ENCODE data around the gene PFKFB3. TPM values are rescaled to one million over a fixed set of nuclear protein-coding genes. Genes with fewer than 3 reads are reported as not detected.

The PFKFB3 gene
- total and polyA plus RNA-seq, 2 of the 13 experiments (the other 11 are each of a cell fraction or from before 2014, with no cell fraction given): 1.2 to 13.3 TPM

- TF ChIP-seq ZNF281 (CRISPR knock-in tag; IDR thresholded peaks at IDR 0.05; ENCODE audit: borderline replicate concordance) (no peak), KLF9 (CRISPR knock-in tag; IDR thresholded peaks at IDR 0.05; ENCODE audit: low read depth) (no peak), SAP130 (CRISPR knock-in tag; IDR thresholded peaks at IDR 0.05; ENCODE audit: low read depth) (peak; percentile 76), ZSCAN21 (CRISPR knock-in tag; IDR thresholded peaks at IDR 0.05; ENCODE audit: borderline replicate concordance) (no peak), ZNF563 (CRISPR knock-in tag; IDR thresholded peaks at IDR 0.05) (no peak), AHDC1 (CRISPR knock-in tag; IDR thresholded peaks at IDR 0.05; ENCODE audit: borderline replicate concordance) (peak; percentile 32; the same call in 1 of the 2 replicates), NCOA1 (CRISPR knock-in tag; IDR thresholded peaks at IDR 0.05) (no peak), HDAC2 (CRISPR knock-in tag; IDR thresholded peaks at IDR 0.05) (peak; percentile 37), ZNF558 (CRISPR knock-in tag; IDR thresholded peaks at IDR 0.05; ENCODE audit: borderline replicate concordance) (no peak), TEF (CRISPR knock-in tag; IDR thresholded peaks at IDR 0.05) (no peak)
- TF ChIP-seq, protein P1, sequence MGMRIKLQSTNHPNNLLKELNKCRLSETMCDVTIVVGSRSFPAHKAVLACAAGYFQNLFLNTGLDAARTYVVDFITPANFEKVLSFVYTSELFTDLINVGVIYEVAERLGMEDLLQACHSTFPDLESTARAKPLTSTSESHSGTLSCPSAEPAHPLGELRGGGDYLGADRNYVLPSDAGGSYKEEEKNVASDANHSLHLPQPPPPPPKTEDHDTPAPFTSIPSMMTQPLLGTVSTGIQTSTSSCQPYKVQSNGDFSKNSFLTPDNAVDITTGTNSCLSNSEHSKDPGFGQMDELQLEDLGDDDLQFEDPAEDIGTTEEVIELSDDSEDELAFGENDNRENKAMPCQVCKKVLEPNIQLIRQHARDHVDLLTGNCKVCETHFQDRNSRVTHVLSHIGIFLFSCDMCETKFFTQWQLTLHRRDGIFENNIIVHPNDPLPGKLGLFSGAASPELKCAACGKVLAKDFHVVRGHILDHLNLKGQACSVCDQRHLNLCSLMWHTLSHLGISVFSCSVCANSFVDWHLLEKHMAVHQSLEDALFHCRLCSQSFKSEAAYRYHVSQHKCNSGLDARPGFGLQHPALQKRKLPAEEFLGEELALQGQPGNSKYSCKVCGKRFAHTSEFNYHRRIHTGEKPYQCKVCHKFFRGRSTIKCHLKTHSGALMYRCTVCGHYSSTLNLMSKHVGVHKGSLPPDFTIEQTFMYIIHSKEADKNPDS (CRISPR knock-in tag; IDR thresholded peaks at IDR 0.05): no peak
- TF ChIP-seq, protein P2, sequence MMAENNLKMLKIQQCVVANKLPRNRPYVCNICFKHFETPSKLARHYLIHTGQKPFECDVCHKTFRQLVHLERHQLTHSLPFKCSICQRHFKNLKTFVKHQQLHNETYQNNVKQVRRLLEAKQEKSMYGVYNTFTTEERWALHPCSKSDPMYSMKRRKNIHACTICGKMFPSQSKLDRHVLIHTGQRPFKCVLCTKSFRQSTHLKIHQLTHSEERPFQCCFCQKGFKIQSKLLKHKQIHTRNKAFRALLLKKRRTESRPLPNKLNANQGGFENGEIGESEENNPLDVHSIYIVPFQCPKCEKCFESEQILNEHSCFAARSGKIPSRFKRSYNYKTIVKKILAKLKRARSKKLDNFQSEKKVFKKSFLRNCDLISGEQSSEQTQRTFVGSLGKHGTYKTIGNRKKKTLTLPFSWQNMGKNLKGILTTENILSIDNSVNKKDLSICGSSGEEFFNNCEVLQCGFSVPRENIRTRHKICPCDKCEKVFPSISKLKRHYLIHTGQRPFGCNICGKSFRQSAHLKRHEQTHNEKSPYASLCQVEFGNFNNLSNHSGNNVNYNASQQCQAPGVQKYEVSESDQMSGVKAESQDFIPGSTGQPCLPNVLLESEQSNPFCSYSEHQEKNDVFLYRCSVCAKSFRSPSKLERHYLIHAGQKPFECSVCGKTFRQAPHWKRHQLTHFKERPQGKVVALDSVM (CRISPR knock-in tag; IDR thresholded peaks at IDR 0.05): no peak
- TF ChIP-seq, protein P3, sequence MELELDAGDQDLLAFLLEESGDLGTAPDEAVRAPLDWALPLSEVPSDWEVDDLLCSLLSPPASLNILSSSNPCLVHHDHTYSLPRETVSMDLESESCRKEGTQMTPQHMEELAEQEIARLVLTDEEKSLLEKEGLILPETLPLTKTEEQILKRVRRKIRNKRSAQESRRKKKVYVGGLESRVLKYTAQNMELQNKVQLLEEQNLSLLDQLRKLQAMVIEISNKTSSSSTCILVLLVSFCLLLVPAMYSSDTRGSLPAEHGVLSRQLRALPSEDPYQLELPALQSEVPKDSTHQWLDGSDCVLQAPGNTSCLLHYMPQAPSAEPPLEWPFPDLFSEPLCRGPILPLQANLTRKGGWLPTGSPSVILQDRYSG (CRISPR knock-in tag; IDR thresholded peaks at IDR 0.05): no peak
Measured at GRCh38 chr10:6200734-6201515, 1.8 kb upstream of the PFKFB3 start (continued).
